22Rv1 (cell line): ENCODE measurements around the gene CEBPE.
"Not testable (repeated sequence)": the region's sequence is repeated elsewhere in the genome, so short reads cannot be mapped to it uniquely, and the experiment has no call there.

Experiments used
- H3K27ac ChIP-seq: fragments of 450-650 bp; 2 replicates; pipeline ENCODE4 v1.5.1; 2017
- CTCF ChIP-seq: fragments of 450-650 bp; IDR thresholded peaks from 2 replicates; pipeline ENCODE4 v1.5.1; 2017; ENCODE audit warnings: mild to moderate bottlenecking
- ZFX ChIP-seq: fragments of 450-650 bp; IDR thresholded peaks from 2 replicates; pipeline ENCODE4 v1.6.1; 2017; ENCODE audit warnings: antibody characterized with exemption, borderline replicate concordance

CEBPE gene

GRCh38 chr14:23114120-23114458, 5.0 kb downstream of the CEBPE start:
- no peak overlapping the region for H3K27ac ChIP-seq
- TF ChIP-seq ZFX: no peak
- no peak for TF ChIP-seq CTCF

- no peak overlapping the region for H3K27ac ChIP-seq
Observed at GRCh38 chr14:23113431-23114119, 5.5 kb downstream of the CEBPE start.

GRCh38 chr14:23112359-23113178, 6.5 kb downstream of the CEBPE start:
- TF ChIP-seq ZFX (no peak), CTCF (no peak)
- H3K27ac ChIP-seq: no peak overlapping the region

More at GRCh38 chr14:23113431-23114119, 5.5 kb downstream of the CEBPE start:
- TF ChIP-seq ZFX: no peak
- no peak for TF ChIP-seq CTCF

GRCh38 chr14:23110579-23111365, 8.3 kb downstream of the CEBPE start:
- no peak overlapping the region for H3K27ac ChIP-seq
- TF ChIP-seq CTCF (no peak), ZFX (no peak)

- no peak overlapping the region for H3K27ac ChIP-seq
- TF ChIP-seq CTCF: no peak
- no peak for TF ChIP-seq ZFX
Observed at GRCh38 chr14:23109769-23110168, 9.3 kb downstream of the CEBPE start.

- H3K27ac ChIP-seq: not testable (repeated sequence)
Observed at GRCh38 chr14:23108169-23108568, 10.9 kb downstream of the CEBPE start.

GRCh38 chr14:23107620-23108019, 11.4 kb downstream of the CEBPE start:
- not testable (repeated sequence) for H3K27ac ChIP-seq

- TF ChIP-seq ZFX: no peak
- no peak for TF ChIP-seq CTCF
- no peak overlapping the region for H3K27ac ChIP-seq
Observed at GRCh38 chr14:23106747-23107045, 12.4 kb downstream of the CEBPE start.
